DOHH2 (cell line): ENCODE results near the gene HMCN2.

Source experiments
- H3F3A ChIP-seq: fragments of 200-600 bp; sonication (generic), shearing (Covaris generic); 2 replicates; pipeline ENCODE4 v1.6.0; 2016; ENCODE audit warnings: antibody characterized with exemption, mild to moderate bottlenecking; ENCODE audit not compliant: control insufficient read depth, insufficient read depth
- H3K27ac ChIP-seq: fragments of 200-600 bp; sonication (generic); 2 replicates; pipeline ENCODE4 v1.5.1; 2014; ENCODE audit warnings: low read depth, mild to moderate bottlenecking, low read length, moderate library complexity
- H3K27me3 ChIP-seq: fragments of 200-600 bp; sonication (generic); 2 replicates; pipeline ENCODE4 v1.6.1; 2014; ENCODE audit warnings: mild to moderate bottlenecking, low read length, mixed read lengths; ENCODE audit not compliant: control insufficient read depth
- H3K36me3 ChIP-seq: fragments of 200-600 bp; sonication (generic); 2 replicates; pipeline ENCODE4 v1.6.1; 2014; ENCODE audit warnings: mild to moderate bottlenecking, low read length, moderate library complexity, mixed read lengths; ENCODE audit not compliant: control insufficient read depth
- H3K4me1 ChIP-seq: fragments of 200-600 bp; sonication (generic); 2 replicates; pipeline ENCODE4 v1.6.1; 2014; ENCODE audit warnings: mild to moderate bottlenecking, low read length, mixed read lengths; ENCODE audit not compliant: control insufficient read depth
- H3K4me2 ChIP-seq: fragments of 200-600 bp; sonication (generic); 2 replicates; pipeline ENCODE4 v1.6.0; 2014; ENCODE audit warnings: mild to moderate bottlenecking, low read length, moderate library complexity
- H3K4me3 ChIP-seq: fragments of 200-600 bp; sonication (generic); 2 replicates; pipeline ENCODE4 v1.5.1; 2014; ENCODE audit warnings: mild to moderate bottlenecking, low read length, mixed read lengths
- H3K79me2 ChIP-seq: fragments of 200-600 bp; sonication (generic); 2 replicates; pipeline ENCODE4 v1.6.1; 2014; ENCODE audit warnings: mild to moderate bottlenecking, low read length, mixed read lengths; ENCODE audit not compliant: control insufficient read depth
- H3K9me2 ChIP-seq: fragments of 200-600 bp; sonication (generic); replicated peaks from 2 replicates; pipeline ENCODE4 v1.6.1; 2014; ENCODE audit warnings: mild to moderate bottlenecking, low read length, mixed read lengths; ENCODE audit not compliant: control insufficient read depth
- H3K9me3 ChIP-seq: fragments of 200-600 bp; sonication (generic); 2 replicates; pipeline ENCODE4 v1.6.1; 2014; ENCODE audit warnings: antibody characterized with exemption, low read length, mixed read lengths; ENCODE audit not compliant: control insufficient read depth, insufficient read depth
- H4K20me1 ChIP-seq: fragments of 200-600 bp; sonication (generic); 2 replicates; pipeline ENCODE4 v1.6.0; 2014; ENCODE audit warnings: low read depth, mild to moderate bottlenecking, antibody characterized with exemption, low read length, moderate library complexity; ENCODE audit not compliant: control insufficient read depth, insufficient read depth
- CTCF ChIP-seq: fragments of 200-600 bp; sonication (generic); IDR thresholded peaks from one replicate; pipeline ENCODE4 v1.5.1; 2014; ENCODE audit warnings: antibody characterized with exemption, mild to moderate bottlenecking, low read depth, low read length; ENCODE audit not compliant: poor library complexity, severe bottlenecking
- EZH2phosphoT487 ChIP-seq: fragments of 200-600 bp; sonication (generic); IDR thresholded peaks from 2 replicates; pipeline ENCODE4 v1.6.1; 2017; ENCODE audit warnings: borderline replicate concordance, mild to moderate bottlenecking, antibody characterized with exemption, low read length, moderate library complexity, mixed read lengths

The HMCN2 gene, protein sequence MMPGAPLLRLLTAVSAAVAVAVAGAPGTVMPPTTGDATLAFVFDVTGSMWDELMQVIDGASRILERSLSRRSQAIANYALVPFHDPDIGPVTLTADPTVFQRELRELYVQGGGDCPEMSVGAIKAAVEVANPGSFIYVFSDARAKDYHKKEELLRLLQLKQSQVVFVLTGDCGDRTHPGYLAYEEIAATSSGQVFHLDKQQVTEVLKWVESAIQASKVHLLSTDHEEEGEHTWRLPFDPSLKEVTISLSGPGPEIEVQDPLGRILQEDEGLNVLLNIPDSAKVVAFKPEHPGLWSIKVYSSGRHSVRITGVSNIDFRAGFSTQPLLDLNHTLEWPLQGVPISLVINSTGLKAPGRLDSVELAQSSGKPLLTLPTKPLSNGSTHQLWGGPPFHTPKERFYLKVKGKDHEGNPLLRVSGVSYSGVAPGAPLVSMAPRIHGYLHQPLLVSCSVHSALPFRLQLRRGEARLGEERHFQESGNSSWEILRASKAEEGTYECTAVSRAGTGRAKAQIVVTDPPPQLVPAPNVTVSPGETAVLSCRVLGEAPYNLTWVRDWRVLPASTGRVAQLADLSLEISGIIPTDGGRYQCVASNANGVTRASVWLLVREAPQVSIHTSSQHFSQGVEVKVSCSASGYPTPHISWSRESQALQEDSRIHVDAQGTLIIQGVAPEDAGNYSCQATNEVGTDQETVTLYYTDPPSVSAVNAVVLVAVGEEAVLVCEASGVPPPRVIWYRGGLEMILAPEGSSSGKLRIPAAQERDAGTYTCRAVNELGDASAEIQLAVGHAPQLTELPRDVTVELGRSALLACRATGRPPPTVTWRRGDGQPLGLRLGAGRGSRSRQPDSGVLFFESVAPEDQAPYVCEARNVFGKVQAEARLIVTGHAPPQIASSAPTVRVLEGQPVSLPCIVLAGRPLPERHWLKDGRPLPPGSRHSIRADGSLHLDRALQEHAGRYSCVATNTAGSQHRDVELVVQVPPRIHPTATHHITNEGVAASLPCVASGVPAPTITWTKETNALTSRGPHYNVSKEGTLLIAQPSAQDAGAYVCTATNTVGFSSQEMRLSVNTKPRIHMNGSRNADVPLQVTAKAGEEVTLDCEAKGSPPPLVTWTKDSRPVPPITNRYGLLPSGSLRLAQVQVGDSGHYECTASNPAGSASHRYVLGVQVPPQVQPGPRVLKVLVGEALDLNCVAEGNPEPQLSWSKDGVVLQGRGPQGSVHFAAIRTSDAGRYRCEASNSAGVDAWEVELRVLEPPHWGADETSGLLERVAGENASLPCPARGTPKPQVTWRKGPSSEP (N-terminal part only)

GRCh38 chr9:130265431-130266235, at the start of gene HMCN2:
Gene HMCN2, plus strand, starts transcription at chr9:130265760. Its CDS starts 119 bp downstream, at chr9:130265879.
- Histone ChIP-seq H3K4me3 (no peak within 1 kb of the TSS), H3K36me3 (no peaks in the 10 kb centered on the region), H3K27me3 (peaks cover 47% of the 10 kb centered on the region), H3K9me3 (no peaks in the 10 kb centered on the region), H4K20me1 (no peaks in the 10 kb centered on the region), H3F3A (no peaks in the 10 kb centered on the region), H3K4me1 (no peaks in the 10 kb centered on the region; the same call in 1 of the 2 replicates), H3K4me2 (no peak within 1 kb of the TSS), H3K27ac (no peak within 1 kb of the TSS), H3K79me2 (no peaks in the 10 kb centered on the region), H3K9me2 (no peaks in the 10 kb centered on the region)
- TF ChIP-seq EZH2phosphoT487 (no peak), CTCF (no peak)

GRCh38 chr9:130217838-130218237, 47.7 kb upstream of the HMCN2 start:
- H3K36me3 ChIP-seq = no peaks in the 10 kb centered on the region
- H3K27me3 ChIP-seq = no peaks in the 10 kb centered on the region
- no peak overlapping the region for H3K27ac ChIP-seq
- no peaks in the 10 kb centered on the region for H3K9me2 ChIP-seq
- no peaks in the 10 kb centered on the region for H4K20me1 ChIP-seq
- H3K4me1 ChIP-seq = no peaks in the 10 kb centered on the region
- no peak overlapping the region for H3K4me3 ChIP-seq
- no peak for TF ChIP-seq CTCF
- TF ChIP-seq EZH2phosphoT487 = no peak
- H3F3A ChIP-seq = no peaks in the 10 kb centered on the region
- no peaks in the 10 kb centered on the region for H3K9me3 ChIP-seq
- no peak overlapping the region for H3K4me2 ChIP-seq
- no peaks in the 10 kb centered on the region for H3K79me2 ChIP-seq

- Histone ChIP-seq H3K27me3 (no peaks in the 10 kb centered on the region), H3K9me2 (no peaks in the 10 kb centered on the region), H3K79me2 (no peaks in the 10 kb centered on the region), H3K36me3 (no peaks in the 10 kb centered on the region), H3K4me1 (no peaks in the 10 kb centered on the region), H3F3A (no peaks in the 10 kb centered on the region), H3K27ac (no peak overlapping the region), H3K4me3 (no peak overlapping the region), H4K20me1 (no peaks in the 10 kb centered on the region), H3K9me3 (no peaks in the 10 kb centered on the region), H3K4me2 (no peak overlapping the region)
- TF ChIP-seq CTCF (no peak), EZH2phosphoT487 (no peak)
Observed at GRCh38 chr9:130219661-130220096, 45.9 kb upstream of the HMCN2 start.
